IPS-18c (cell line): ENCODE data around the gene ADM5.

Experiments
- H3K4me3 ChIP-seq: 2 replicates; pipeline ENCODE4 v1.7.0; 2013; ENCODE audit warnings: low read depth, mild to moderate bottlenecking, low read length, moderate library complexity; ENCODE audit not compliant: insufficient read depth
- H3K9me3 ChIP-seq: one replicate; pipeline ENCODE4 v1.6.1; 2013; ENCODE audit warnings: mild to moderate bottlenecking, low read length, moderate library complexity; ENCODE audit not compliant: control insufficient read depth, insufficient read depth

ADM5 gene

GRCh38 chr19:49676784-49677230 is 12.6 kb upstream of the ADM5 start:
- Histone ChIP-seq H3K4me3 (peak overlapping the region; percentile 96), H3K9me3 (peaks cover 2% of the 10 kb centered on the region)

GRCh38 chr19:49677231-49677900 is 12.0 kb upstream of the ADM5 start, which contains the start of gene PRMT1:
PRMT1 (plus strand) TSS chr19:49677271; CDS start chr19:49677281, 10 bp downstream.
- peak within 1 kb of the TSS; percentile 96 for H3K4me3 ChIP-seq

GRCh38 chr19:49677901-49678674 is 11.3 kb upstream of the ADM5 start:
- peak overlapping the region; percentile 96 for H3K4me3 ChIP-seq
- H3K9me3 ChIP-seq = peaks cover 2% of the 10 kb centered on the region

More at GRCh38 chr19:49677231-49677900, 12.0 kb upstream of the ADM5 start, which contains the start of gene PRMT1:
- peaks cover 2% of the 10 kb centered on the region for H3K9me3 ChIP-seq

GRCh38 chr19:49678985-49679770 is 10.2 kb upstream of the ADM5 start:
- H3K4me3 ChIP-seq = no peak overlapping the region
- H3K9me3 ChIP-seq = peaks cover 2% of the 10 kb centered on the region

- H3K4me3 ChIP-seq = 0 out of 2 replicates have a peak overlapping the region, but pooled peaks have one; percentile 24
- H3K9me3 ChIP-seq = peaks cover 2% of the 10 kb centered on the region
Observed at GRCh38 chr19:49679771-49680413, 9.5 kb upstream of the ADM5 start.

- Histone ChIP-seq H3K9me3 (peaks cover 2% of the 10 kb centered on the region), H3K4me3 (no peak overlapping the region)
Observed at GRCh38 chr19:49680421-49681351, 8.7 kb upstream of the ADM5 start.

GRCh38 chr19:49681830-49682229 is 7.6 kb upstream of the ADM5 start:
- Histone ChIP-seq H3K4me3 (no peak overlapping the region), H3K9me3 (peaks cover 2% of the 10 kb centered on the region)

GRCh38 chr19:49682274-49682673 is 7.1 kb upstream of the ADM5 start:
- Histone ChIP-seq H3K9me3 (peaks cover 2% of the 10 kb centered on the region), H3K4me3 (no peak overlapping the region)

GRCh38 chr19:49683814-49684250 is 5.6 kb upstream of the ADM5 start:
- H3K4me3 ChIP-seq = no peak overlapping the region
- H3K9me3 ChIP-seq = no peaks in the 10 kb centered on the region

- H3K4me3 ChIP-seq = no peak overlapping the region
- H3K9me3 ChIP-seq = peaks cover 2% of the 10 kb centered on the region
Observed at GRCh38 chr19:49684251-49684982, 5.0 kb upstream of the ADM5 start.

- Histone ChIP-seq H3K9me3 (peaks cover 2% of the 10 kb centered on the region), H3K4me3 (no peak overlapping the region)
Observed at GRCh38 chr19:49684983-49685553, 4.3 kb upstream of the ADM5 start.

- Histone ChIP-seq H3K9me3 (peaks cover 2% of the 10 kb centered on the region), H3K4me3 (no peak overlapping the region)
Observed at GRCh38 chr19:49685845-49686332, 3.5 kb upstream of the ADM5 start.

GRCh38 chr19:49686503-49687088 is 2.8 kb upstream of the ADM5 start:
- Histone ChIP-seq H3K9me3 (peaks cover 2% of the 10 kb centered on the region), H3K4me3 (no peak overlapping the region; the same call in 1 of the 2 replicates)

- H3K9me3 ChIP-seq = peaks cover 2% of the 10 kb centered on the region
- no peak overlapping the region for H3K4me3 ChIP-seq
Observed at GRCh38 chr19:49687150-49687549, 2.2 kb upstream of the ADM5 start.
